ENCODE data around the gene SCAMP5. TPM values are rescaled to one million over a fixed set of nuclear protein-coding genes. Genes with fewer than 3 reads are reported as not detected.

The SCAMP5 gene
- polyA plus RNA-seq, 1 donor (not counting 4 experiments of a cell fraction or from before 2014, with no cell fraction given), result 1.9 TPM

GRCh38 chr15:75025548-75026260 is 30.3 kb downstream of the SCAMP5 start:
- H3K79me2 ChIP-seq (ENCODE audit: control insufficient read depth, insufficient read depth, low read length), result peaks cover 8% of the 10 kb centered on the region
- H3K4me3 ChIP-seq (ENCODE audit: control insufficient read depth in 2 of 3, extremely low read depth in 1 of 3, insufficient read depth in 2 of 3, low read depth in 1 of 3, low read length in 3 of 3), result no peak overlapping the region
- H3K27me3 ChIP-seq (ENCODE audit: control insufficient read depth, extremely low read depth, insufficient read depth, low read length), result no peaks in the 10 kb centered on the region
- dilution Hi-C loops (cut with MboI; ENCODE audit: extremely low pct_ligation_motif_present, low sequenced_read_pairs), result no loop called here
- TF ChIP-seq EZH2 (IDR thresholded peaks at IDR 0.05; ENCODE audit: low read length), result no peak
- TF ChIP-seq, protein P1, sequence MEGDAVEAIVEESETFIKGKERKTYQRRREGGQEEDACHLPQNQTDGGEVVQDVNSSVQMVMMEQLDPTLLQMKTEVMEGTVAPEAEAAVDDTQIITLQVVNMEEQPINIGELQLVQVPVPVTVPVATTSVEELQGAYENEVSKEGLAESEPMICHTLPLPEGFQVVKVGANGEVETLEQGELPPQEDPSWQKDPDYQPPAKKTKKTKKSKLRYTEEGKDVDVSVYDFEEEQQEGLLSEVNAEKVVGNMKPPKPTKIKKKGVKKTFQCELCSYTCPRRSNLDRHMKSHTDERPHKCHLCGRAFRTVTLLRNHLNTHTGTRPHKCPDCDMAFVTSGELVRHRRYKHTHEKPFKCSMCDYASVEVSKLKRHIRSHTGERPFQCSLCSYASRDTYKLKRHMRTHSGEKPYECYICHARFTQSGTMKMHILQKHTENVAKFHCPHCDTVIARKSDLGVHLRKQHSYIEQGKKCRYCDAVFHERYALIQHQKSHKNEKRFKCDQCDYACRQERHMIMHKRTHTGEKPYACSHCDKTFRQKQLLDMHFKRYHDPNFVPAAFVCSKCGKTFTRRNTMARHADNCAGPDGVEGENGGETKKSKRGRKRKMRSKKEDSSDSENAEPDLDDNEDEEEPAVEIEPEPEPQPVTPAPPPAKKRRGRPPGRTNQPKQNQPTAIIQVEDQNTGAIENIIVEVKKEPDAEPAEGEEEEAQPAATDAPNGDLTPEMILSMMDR (optimal IDR thresholded peaks at IDR 0.05 in 1 of 3, IDR thresholded peaks at IDR 0.05 in 1 of 3, conservative IDR thresholded peaks at IDR 0.05 in 1 of 3; ENCODE audit: extremely low read depth in 1 of 3, insufficient read depth in 2 of 3, low read length in 3 of 3), result no peak
- H4K20me1 ChIP-seq (ENCODE audit: control insufficient read depth, extremely low read depth, insufficient read depth, low read length), result no peaks in the 10 kb centered on the region
- peaks cover 17% of the 10 kb centered on the region for H3K4me1 ChIP-seq (ENCODE audit: control insufficient read depth, extremely low read depth, insufficient read depth, low read length)
- no peaks in the 10 kb centered on the region for H3K9me3 ChIP-seq (ENCODE audit: control insufficient read depth, low read depth, low read length)
- no peak overlapping the region for H3K4me2 ChIP-seq (ENCODE audit: control insufficient read depth, extremely low read depth, insufficient read depth, low read depth, low read length)
- peaks cover 1 to 18% of the 10 kb centered on the region in 2 experiments for H3K36me3 ChIP-seq (ENCODE audit: control insufficient read depth in 2 of 2, extremely low read depth in 1 of 2, insufficient read depth in 2 of 2, low read length in 2 of 2)
- no peak overlapping the region for H2AFZ ChIP-seq (ENCODE audit: control insufficient read depth, low read length)
- H3K9me1 ChIP-seq (ENCODE audit: control insufficient read depth, extremely low read depth, insufficient read depth, low read length), result no peaks in the 10 kb centered on the region
- FAIRE-seq, result no peak
- no peak overlapping the region for H3K9ac ChIP-seq (ENCODE audit: control insufficient read depth, extremely low read depth, insufficient read depth, low read length)
- DNase-seq (ENCODE audit: low read depth, low spot score), result no peak
- H3K27ac ChIP-seq (ENCODE audit: control insufficient read depth, insufficient read depth, low read length), result no peak overlapping the region

- Histone ChIP-seq H3K4me2 (ENCODE audit: control insufficient read depth, extremely low read depth, insufficient read depth, low read depth, low read length) (no peak overlapping the region), H3K4me3 (ENCODE audit: control insufficient read depth in 2 of 3, extremely low read depth in 1 of 3, insufficient read depth in 2 of 3, low read depth in 1 of 3, low read length in 3 of 3) (no peak overlapping the region), H3K9me3 (ENCODE audit: control insufficient read depth, low read depth, low read length) (no peaks in the 10 kb centered on the region), H3K79me2 (ENCODE audit: control insufficient read depth, insufficient read depth, low read length) (peaks cover 8% of the 10 kb centered on the region), H3K27ac (ENCODE audit: control insufficient read depth, insufficient read depth, low read length) (no peak overlapping the region), H3K4me1 (ENCODE audit: control insufficient read depth, extremely low read depth, insufficient read depth, low read length) (peaks cover 26% of the 10 kb centered on the region), H3K27me3 (ENCODE audit: control insufficient read depth, extremely low read depth, insufficient read depth, low read length) (no peaks in the 10 kb centered on the region), H3K9ac (ENCODE audit: control insufficient read depth, extremely low read depth, insufficient read depth, low read length) (no peak overlapping the region), H2AFZ (ENCODE audit: control insufficient read depth, low read length) (no peak overlapping the region), H3K9me1 (ENCODE audit: control insufficient read depth, extremely low read depth, insufficient read depth, low read length) (no peaks in the 10 kb centered on the region), H3K36me3 (ENCODE audit: control insufficient read depth in 2 of 2, extremely low read depth in 1 of 2, insufficient read depth in 2 of 2, low read length in 2 of 2) (peaks cover 1 to 18% of the 10 kb centered on the region in 2 experiments), H4K20me1 (ENCODE audit: control insufficient read depth, extremely low read depth, insufficient read depth, low read length) (no peaks in the 10 kb centered on the region)
- dilution Hi-C loops (cut with MboI; ENCODE audit: extremely low pct_ligation_motif_present, low sequenced_read_pairs), result no loop called here
- FAIRE-seq, result no peak
- DNase-seq (ENCODE audit: low read depth, low spot score), result no peak
- TF ChIP-seq, protein P1 (optimal IDR thresholded peaks at IDR 0.05 in 1 of 3, IDR thresholded peaks at IDR 0.05 in 1 of 3, conservative IDR thresholded peaks at IDR 0.05 in 1 of 3; ENCODE audit: extremely low read depth in 1 of 3, insufficient read depth in 2 of 3, low read length in 3 of 3), result no peak
- no peak for TF ChIP-seq EZH2 (IDR thresholded peaks at IDR 0.05; ENCODE audit: low read length)
These were observed 32.2 kb downstream of the SCAMP5 start for GRCh38 chr15:75027551-75027950.

Measured in keratinocyte (primary cell).